Hepatocyte (in vitro differentiated cells): ENCODE measurements around the gene C8G.

Experiments
- CTCF ChIP-seq: fragments of 200-600 bp; sonication (generic); IDR thresholded peaks from 2 replicates; pipeline ENCODE4 v1.5.1; 2016; ENCODE audit warnings: antibody characterized with exemption, mild to moderate bottlenecking; ENCODE audit not compliant: poor library complexity
- EZH2phosphoT487 ChIP-seq: fragments of 200-600 bp; sonication (generic); IDR thresholded peaks from one replicate; pipeline ENCODE4 v1.6.1; 2018; ENCODE audit warnings: antibody characterized with exemption, mild to moderate bottlenecking, low read depth, moderate library complexity; ENCODE audit not compliant: unreplicated experiment, severe bottlenecking

GRCh38 chr9:136973618-136974617 is 28.9 kb downstream of the C8G start:
- TF ChIP-seq CTCF (no peak), EZH2phosphoT487 (no peak)
